AG04449 (cell line): ENCODE data around the gene PGLYRP2.

Experiments
- CTCF ChIA-PET: fragments of 350-600 bp; formaldehyde crosslinking; extraction: SDS; loops from one replicate; lab custom pipeline; 2021; ENCODE audit warnings: antibody characterized with exemption; lab: Yijun Ruan, JAX
- POLR2A ChIA-PET: fragments of 400-600, 350-600 bp; formaldehyde crosslinking; extraction: SDS; loops from one replicate; lab custom pipeline; 2020; ENCODE audit warnings: antibody characterized with exemption, inconsistent platforms; lab: Yijun Ruan, JAX
- DNase-seq: peaks from one replicate; pipeline ENCODE4 v3.0.0-alpha.2; 2010; ENCODE audit warnings: low read depth, low spot score
- H3K4me3 ChIP-seq: 2 replicates; pipeline ENCODE4 v1.5.1; 2011; ENCODE audit warnings: low read depth, mild to moderate bottlenecking, control low read depth, low read length
- CTCF ChIP-seq: IDR thresholded peaks from one replicate; pipeline ENCODE4 v1.5.1; 2011; ENCODE audit warnings: mild to moderate bottlenecking, moderate library complexity, low read length, control low read depth, inconsistent platforms; ENCODE audit not compliant: insufficient read depth; ENCODE audit errors: missing control alignments

Gene PGLYRP2

DNA sequence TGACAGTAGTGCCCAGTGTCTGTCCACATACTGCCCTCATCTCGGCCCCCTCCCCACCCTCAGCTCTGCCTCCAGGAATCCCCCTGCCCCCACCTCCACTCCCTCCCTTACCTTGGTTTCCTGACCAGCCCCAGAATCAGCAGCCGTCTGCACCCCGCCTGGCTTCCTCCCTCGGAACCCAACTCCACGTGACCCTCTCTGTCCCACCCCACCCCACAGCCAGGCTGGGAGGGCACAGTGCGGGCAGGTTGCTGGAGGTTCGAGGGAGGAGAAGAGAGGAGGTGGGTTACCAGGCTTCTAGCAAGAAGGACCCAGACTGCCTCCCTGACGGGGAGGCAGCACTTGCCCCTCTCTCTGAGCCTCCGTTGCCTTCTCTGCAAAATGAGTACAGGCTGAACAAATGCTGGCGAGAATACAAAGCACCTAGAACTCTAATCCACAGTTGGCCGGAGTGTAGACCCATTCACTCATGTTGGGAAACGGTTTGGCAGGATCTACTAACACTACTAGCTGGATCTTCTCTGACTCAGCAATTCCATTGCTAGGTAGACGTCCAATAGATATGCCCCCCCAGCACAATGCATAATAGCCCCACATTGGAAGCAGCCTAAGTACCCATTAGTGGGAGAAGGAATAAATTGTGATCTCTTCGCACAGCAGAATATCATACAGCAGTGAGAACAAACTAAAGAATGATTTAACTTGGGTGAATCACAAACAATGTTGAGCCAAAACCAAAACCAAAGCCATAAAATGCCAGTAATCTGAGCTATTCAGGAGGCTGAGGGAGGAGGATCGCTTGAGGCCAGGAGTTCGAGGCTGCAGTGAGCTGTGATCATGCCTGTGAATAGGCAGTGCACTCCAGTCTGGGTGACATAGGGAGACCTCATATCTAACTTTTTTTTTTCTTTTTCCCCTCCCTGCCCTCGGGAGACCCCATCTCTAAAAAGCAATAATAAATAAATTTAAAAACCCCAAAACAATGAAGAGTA, 14.6 kb downstream of the PGLYRP2 start, which contains the start of gene RASAL3:
RASAL3 (minus strand) TSS at position 151 of the 992 bp plus-strand sequence. CDS start 186 bp downstream, outside the sequence.
- H3K4me3 ChIP-seq = no peak within 1 kb of the TSS
- POLR2A ChIA-PET = no interaction called here
- no peak for TF ChIP-seq CTCF
- DNase-seq = no peak
- CTCF ChIA-PET = interaction anchor here (1.8 kb wide), 1 partner anchor 12 kb away, joined by 4 read pairs; no protein-coding TSS in a partner anchor

DNA sequence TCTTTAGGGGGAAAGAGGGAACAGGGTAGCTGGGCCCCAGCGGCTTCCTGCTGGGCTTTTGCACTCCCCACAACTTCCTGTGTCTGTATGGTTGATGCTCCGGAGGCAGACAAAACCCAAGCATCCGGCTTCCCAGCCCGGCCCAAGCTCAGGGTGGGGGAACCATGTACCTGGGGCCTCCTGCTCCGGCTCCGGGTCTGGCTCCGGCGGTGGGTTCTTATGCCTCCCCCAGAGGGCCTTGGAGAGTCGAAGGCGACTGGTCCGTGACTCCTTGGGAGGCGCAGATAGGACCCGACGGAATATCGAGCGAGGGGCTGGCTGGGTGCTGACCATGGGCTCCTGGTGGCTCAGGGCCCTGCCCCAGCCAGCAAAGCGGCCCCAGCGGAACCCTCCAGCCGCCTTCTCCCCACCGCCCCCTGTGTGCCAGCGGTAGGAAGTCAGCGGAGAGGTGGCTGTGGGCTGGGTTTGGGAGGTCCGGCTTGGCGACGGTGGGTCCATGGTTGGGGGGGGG, 15.4 kb downstream of the PGLYRP2 start:
- CTCF ChIA-PET = no interaction called here
- DNase-seq = no peak
- no peak for TF ChIP-seq CTCF
- POLR2A ChIA-PET = no interaction called here
- H3K4me3 ChIP-seq = no peak overlapping the region

DNA sequence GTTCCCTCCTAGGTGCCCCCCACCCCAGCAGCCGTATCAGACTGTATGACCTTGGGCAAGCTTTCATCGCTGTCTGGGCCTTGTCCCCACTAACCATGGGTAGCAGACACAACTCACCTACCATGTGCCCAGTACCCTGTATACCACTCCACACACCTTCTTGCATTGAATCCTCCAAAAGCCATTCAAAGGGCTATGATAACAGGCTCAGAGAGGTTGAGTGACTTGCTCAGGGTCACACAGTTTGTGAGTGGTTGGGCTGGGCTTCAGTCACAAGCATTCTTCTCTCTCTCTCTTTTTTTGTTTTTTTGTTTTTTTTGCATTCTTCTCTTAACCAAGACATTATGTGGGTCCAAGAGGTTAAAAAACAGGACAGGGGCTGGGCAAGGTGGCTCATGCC, 17.6 kb downstream of the PGLYRP2 start:
- CTCF ChIA-PET = no interaction called here

DNA sequence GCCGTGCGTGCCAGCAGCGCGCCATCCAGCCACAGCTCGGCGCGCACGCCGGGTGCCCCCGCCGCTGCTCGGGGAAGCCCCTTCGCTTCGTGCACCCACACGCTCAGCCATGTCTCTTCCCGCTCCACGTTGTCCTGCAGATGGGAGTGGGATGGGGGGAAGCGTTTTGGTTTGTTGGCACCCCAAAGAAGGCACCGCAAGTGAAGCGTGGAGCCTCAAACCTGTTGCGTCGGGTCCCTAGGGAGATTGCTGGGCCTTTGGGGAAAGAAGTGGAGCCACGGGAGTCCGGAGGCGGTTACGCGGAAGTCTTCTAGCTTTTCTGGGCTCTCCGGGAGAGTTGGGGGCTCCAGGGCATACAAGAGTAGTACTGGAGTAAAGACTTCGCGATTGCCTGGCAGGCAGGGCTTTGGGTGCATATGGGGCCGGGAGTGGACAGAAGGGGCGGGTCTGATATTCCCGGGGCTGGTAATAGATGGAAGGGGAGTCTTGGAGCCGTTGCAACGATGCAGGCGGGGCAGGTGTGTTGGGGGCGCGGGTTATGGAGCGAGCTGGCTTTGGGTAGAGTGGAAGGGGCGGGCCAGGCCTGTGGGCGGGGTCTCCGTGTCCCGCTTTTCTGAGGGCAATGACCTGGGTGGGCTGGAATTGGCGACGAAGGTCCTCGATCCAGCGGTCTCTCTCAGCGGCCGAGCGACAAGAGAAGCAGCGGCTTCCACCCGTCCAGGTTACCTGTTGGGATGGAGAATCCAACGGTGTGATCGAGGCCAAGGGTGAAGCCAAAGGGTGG, 21.4 kb downstream of the PGLYRP2 start:
- DNase-seq = no peak
- no peak overlapping the region for H3K4me3 ChIP-seq
- ChIA-PET CTCF (no interaction called here), POLR2A (no interaction called here)
- TF ChIP-seq CTCF = no peak

More for the DNA sequence above, 17.6 kb downstream of the PGLYRP2 start:
- TF ChIP-seq CTCF = no peak
- no peak overlapping the region for H3K4me3 ChIP-seq
- POLR2A ChIA-PET = no interaction called here
- no peak for DNase-seq

- ChIA-PET CTCF (no interaction called here), POLR2A (no interaction called here)
- no peak overlapping the region for H3K4me3 ChIP-seq
- no peak for DNase-seq
- no peak for TF ChIP-seq CTCF
Measured at GRCh38 chr19:15456871-15457700, 22.2 kb downstream of the PGLYRP2 start.
